Stromal cell of bone marrow (primary cell): ENCODE data around the gene SLC19A2.
"Not testable (repeated sequence)": the region's sequence is repeated elsewhere in the genome, so short reads cannot be mapped to it uniquely, and the experiment has no call there.

Experiments
- DNase-seq: peaks from one replicate; pipeline ENCODE4 v3.0.0-alpha.2; 2012; ENCODE audit warnings: low read depth

Gene SLC19A2

DNA sequence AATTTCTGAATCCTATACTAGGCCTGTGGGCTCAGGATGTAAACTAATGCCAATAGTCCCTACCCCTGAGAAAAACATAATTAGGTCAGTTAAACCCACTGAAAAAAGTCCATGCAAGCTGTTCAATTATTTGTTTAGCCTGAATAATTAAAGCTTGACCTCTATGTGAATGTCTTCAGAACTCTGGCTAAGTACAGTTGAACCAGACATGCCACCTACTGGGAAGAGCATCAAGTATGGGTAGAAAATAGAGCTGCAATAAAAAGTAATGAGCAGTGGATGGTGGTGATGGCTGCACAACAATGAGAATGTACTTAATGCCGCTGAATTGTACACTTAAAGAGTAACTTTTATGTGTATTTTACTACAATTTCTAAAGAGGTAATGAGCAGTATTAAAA is 23.6 kb upstream of the SLC19A2 start:
- no peak for DNase-seq

DNA sequence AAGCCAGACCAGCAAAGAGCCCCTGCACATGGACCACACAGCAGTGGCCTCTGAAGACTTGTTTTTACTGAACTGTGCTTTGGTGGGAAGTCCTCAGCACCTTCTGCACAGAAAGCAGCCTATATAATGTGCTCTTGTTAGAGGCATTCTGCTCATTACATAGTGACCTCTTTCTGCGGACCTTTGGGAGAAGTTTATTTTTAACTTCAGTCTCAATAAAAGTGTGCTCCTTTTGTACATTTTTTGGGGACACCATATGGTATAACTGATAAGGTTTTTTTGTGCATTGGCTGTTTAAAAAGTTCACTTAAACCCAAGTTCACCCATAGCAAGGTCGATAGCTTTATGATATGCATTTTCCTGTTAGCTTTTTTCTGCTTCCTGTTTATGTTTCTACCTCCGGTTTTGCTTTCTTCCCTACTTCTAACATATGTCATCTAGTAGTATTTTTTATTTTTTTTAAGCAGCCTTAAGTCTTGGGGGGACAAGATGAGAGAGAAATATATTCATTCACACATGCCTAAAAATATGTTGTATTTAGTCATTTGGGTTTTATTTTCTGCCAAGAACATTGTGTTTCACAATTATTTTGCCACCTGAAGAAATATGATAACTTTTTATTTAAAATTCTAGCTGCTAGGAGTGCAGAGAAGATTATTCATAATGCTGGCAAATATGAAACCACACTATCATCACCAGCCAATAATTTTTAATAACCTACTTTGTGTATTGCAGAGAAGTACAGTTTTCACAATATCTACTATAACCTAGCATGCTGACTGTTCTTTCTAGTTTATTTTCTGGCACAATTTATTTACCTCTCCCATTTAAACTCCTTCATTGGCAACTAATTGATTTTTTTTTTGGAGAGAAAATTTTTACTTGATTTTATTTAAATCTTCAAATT is 22.9 kb upstream of the SLC19A2 start:
- no peak for DNase-seq

DNA sequence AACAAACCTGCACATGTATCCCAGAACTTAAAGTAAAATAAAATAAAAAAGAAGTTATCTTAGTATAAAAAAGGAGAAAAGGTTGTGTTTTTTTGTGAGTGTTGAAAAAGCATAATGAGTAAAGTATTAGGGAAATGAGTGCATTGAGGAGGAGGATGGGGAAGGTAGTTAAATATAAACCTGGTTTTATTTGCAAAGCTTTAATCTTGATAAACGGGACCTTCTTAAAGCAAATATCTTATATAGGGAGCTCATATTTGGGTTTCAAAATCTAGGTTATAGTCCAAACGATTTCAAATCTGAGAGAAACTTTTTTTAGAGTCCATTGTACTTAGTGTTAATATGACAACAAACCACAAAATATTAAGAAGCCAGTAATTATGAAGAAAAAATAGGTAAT is 21.7 kb upstream of the SLC19A2 start:
- DNase-seq, result no peak

DNA sequence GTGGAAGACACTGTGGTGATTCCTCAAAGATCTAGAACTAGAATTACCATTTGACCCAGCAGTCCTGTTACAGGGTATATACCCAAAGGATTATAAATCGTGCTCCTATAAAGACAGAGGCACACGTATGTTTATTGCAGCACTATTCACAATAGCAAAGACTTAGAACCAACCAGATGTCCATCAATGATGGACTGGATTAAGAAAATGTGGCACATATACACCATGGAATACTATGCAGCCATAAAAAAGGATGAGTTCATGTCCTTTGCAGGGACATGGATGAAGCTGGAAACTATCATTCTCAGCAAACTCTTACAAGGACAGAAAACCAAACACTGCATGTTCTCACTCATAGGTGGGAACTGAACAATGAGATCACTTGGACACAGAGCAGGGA is 17.9 kb upstream of the SLC19A2 start:
- DNase-seq, result not testable (repeated sequence)

DNA sequence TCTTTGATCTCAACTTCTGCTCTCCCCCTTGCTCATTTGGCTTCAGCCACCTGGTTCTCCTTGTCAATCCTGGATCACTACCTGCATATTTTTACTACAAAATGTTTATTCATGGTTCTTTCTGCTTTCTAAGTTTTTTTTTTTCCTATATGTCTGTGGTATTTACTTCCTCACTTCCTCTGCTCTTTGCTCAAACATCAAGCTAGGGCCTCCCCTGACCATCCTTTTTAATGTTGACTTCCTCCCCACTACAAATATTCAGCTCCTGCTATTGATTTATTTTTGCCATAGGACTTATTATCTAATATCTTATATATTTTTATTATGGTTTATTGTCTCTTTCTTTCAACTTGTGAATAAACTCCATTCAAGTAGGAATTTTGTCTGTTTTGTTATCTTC is 14.1 kb upstream of the SLC19A2 start:
- DNase-seq, result no peak

DNA sequence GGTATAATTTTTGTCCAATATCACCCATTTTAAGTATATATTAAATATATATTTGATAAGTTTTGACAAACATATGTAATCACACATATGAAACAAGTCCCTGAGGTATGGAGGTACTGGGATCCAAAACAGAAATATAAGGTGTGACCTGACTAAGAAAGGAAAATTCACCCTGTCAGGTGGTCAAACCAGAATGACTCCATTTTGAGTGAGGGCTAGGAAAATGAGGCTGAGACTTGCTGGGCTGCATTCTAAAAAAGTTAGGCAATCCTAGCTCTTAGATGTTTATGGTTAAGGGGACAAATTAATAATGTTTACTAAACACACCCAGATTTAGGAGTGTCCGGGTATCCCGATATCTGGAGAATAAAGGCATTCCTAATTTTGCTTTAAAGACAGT is 11.6 kb upstream of the SLC19A2 start:
- DNase-seq, result no peak

DNA sequence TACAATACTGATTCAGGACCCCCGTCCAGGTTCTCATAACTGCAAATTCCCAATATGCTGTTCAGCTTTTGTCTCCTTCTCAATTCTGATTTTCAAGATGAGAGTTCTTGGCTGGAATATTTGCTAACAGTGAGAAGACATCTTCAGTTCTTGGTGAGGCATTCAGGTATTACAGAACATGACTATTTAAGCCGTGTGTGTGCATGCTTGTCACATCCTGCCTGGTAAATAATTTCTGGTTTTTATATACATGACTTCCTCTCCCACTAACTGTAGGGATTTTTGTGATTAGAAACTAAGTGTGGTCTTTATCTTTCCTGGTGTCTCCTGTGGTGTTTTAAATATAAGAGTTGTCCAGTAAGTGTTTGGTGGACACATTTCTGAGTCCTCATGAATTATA is 10.2 kb upstream of the SLC19A2 start:
- no peak for DNase-seq

DNA sequence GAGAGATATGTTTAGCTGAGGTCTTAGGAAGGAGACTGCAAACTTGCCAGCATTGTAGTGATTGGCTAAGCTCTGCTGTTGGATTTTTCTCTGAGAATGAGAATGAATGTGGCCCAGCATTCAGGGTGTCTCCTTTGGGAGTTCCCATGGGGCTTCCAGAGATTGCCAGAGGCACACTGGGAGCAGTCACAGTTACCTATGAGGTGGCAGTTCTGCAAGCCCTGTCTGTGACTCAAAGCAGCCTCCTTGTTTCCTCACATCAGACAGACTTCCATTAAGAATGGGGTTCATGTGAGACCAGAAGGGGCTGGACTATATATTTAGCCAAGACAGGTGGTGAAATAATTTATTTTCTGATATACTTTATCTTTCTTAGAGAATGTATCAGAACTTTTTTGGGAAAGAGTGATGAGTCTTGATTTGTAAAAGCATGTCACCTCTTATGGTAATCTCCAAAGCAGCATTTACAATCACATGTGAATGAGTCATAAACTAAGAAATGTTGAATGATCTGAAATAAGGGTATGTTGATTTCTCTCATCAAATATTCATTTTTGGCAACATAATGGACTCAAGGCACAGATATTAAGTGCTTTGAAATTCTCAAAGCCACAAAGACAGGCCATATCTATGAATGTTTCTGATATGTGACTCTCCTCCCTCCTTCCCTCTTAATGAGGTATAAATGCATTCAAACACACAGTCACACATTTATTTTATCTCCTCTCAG is 9.5 kb upstream of the SLC19A2 start:
- DNase-seq, result no peak

DNA sequence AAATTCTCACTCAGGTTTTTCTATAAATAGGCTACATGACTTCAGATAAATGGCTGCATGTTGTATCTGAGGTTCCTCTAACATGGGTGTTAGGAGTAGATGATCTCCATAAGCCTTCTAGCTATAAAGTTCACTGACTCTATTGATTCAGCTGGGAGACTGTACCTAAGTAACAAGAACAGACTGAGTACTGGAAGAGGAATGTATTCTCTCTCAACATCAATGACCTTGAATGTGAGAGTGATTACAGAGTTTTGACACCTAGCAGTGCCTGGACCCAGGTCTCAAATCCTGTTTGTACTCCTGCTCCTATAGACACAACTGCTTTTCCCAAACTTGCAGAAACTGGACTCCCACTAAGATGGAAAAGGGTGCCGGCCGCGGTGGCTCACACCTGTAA is 8.6 kb upstream of the SLC19A2 start:
- no peak for DNase-seq

DNA sequence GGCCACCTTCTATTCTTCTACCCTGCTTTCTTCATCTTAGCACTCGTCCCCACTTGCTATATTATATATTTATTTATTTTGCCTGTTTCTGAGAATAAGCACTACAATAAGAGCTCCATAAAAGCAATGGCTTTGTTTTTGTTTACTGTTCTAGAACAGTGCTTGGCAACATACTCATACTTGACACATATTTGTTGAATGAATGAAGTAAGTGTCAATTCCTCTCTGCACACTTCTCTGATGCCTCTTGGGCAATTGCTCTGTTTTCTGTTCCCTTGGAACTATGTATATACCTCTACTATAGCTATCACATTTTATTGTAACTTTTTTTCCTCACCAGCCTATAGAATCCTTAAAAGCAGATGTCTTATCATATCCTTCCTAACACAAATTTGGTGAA is 7.5 kb upstream of the SLC19A2 start:
- DNase-seq, result no peak

DNA sequence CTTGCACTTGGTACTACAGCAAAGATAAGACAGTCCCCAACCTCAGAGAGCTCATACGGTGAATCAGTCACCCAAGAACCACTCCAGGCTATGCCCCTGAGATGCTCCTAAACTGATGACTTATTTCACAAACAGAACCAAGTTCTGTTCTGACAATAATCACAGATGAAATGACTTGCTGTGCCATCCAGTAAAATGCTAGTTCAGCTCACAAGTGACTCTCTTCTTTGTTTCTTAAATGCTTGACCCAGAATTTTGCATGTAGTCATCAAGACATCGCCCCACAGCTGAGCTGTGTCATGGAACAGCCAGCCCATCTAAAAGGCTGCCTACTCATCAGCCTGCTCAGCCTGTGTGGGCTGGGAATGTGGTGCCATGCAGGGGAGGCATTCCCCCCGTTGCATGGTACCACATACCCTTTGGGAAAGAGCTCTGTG is 6.1 kb upstream of the SLC19A2 start:
- DNase-seq, result no peak

DNA sequence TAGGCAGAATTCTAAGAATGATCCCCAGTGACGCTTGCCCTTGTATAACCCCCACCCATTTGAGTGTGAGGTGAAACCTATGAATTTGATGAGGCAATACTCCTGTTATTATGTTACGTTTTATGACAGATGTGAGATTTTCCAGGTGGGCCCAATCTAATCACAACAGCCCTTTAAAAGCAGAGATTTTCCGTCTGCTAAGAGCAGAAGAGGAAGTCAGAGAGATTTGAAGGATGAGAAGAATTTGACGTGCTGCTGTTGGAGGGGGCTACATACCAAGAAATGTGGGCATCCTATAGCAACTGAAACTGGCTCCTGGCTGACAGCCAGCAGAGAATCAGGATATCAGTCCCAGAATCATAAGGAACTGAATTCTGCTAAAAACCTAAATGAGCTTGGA is 2.4 kb upstream of the SLC19A2 start:
- DNase-seq, result no peak

DNA sequence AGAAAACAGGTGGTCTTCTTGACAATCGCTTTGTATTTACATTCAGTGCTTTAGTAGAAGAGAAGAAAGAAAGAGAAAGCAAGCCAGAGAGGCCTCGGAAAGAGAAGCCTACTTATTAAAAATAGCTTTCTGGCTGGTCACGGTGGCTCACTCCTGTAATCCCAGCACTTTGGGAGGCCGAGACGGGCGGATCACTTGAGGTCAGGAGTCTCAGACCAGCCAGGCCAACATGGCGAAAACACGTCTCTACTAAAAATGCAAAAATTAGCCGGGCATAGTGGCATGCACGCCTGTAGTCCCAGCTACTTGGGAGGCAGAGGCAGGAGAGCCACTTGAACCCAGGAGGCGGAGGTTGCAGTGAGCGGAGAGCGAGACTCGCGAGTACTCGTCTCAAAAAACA is 1.8 kb upstream of the SLC19A2 start:
- no peak for DNase-seq

DNA sequence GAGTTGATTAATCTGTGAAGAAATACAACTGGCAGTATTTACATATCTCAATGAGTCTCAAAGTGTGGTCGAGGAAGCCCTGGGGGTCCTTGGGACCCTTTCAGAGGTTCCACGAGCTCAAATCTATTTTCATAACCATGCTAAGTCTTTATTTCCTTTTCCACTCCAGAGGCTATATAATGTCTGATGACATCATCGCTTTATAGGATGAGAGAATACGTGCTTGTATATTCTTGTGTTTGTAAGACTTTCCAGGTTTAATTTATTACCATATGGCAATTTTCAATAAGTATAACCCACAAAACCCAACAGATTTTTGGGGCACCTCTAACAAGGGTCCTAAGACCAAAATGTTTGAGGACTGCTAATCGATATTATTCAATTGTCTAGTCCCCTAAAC is 1.4 kb upstream of the SLC19A2 start:
- DNase-seq, result no peak

DNA sequence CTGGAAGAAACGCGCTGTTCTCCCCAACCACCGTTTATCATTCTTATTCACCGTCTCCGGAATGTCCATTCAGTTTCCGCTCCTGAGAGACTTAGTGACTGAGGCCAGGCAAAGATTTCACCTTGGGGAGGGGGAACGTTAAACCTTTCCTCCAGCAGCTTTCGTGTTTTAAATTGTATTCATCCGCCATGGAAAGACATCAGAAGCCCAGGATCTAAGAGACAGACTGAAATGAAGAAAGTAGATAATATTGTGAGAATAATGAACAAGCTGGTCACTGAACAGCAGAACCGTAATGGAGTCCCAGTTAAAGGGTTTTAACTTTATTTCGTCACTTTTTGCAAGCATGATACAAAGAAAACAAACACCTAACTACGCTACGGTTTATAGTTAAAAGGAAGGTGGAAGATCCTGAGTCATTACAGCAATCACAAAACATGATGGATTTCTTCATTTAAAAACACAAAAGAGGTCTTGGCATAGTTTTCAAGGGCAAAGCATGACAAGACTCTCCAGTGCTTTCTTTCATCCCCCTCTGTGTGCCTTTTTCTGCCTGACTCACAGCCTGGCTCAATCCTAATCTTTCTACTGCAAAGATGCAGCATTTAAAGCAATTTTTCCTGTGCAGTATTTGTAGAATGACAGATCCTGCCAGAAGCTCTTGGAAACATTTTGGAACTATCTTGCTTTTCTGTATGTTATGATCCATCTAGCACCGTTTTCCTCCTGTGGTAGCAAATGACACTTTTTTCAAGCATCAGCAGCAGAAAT is 722 bp upstream of the SLC19A2 start:
- DNase-seq, result no peak

DNA sequence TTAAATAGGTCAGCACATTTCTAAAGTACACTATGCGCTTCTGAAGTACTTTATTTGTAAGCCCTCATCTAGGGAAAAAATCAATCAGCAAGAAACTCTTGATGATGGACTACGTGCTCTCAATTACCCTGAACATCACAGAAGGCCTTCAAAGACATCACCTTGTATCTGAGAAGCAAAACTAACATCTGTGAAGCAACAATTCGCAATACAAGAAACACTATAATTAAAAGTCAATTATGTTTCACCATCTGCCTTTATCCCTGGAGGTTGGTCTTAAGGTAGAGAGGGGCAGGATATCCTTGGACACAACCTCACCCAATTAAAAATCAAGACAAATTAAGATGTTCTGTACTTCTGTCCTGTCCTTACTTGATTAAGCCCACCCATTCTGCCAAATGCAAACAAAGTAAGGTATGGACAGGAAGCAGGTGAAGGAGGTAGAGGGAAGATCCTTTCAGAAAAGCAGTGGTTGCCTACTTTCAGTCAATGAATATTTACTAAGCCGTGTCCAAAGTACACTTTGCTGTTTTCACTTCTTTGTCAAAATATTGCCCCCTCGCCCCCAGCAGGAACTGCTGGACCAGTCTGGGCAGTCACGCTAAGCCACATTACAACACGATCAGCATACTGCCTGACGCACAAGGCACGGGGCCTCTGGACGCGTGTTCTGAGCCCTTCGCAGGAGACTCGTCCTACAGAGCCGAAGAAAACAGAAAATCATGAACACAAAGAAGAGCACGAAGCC is 887 bp downstream of the SLC19A2 start:
- no peak for DNase-seq

DNA sequence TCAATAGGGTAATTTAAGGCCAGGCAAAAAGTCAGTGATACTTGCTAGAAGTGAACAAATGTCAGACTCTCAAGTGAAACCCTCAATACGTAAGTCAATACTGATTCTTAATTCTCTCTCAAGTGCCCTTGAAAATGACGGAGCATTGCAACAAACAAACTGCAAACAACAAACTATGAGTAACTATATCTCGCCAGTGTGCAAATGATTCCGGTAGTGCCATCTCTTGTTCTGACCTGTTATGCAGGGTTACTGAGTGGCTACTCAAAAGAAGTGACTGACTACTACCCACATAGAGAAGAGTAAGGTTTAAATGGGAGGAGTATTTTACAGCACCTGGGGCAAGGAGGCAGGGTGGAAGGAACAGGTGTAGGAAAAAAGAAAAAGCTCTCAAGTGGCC is 1.6 kb downstream of the SLC19A2 start:
- DNase-seq, result no peak

DNA sequence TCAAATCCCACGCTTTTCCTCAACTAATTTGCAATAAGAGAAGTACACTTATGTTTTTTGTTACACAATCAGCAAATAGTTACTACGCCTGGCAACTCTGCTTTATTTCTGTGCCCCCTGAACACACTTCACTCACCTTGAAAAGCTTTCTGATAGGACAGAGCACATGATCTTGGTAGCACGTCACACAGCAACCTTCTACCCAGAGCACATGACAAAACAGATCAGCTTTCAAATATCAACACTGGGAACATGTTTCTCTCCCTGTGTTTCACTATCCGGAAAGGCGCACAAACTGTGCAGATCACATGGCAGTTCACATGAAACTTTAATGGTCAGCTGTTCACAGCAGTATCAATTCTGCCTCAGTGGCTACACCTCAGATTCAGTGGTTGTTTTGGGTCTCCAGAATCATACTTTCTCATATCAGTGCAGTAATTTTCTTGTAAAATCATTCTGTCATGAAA is 2.2 kb downstream of the SLC19A2 start:
- no peak for DNase-seq

DNA sequence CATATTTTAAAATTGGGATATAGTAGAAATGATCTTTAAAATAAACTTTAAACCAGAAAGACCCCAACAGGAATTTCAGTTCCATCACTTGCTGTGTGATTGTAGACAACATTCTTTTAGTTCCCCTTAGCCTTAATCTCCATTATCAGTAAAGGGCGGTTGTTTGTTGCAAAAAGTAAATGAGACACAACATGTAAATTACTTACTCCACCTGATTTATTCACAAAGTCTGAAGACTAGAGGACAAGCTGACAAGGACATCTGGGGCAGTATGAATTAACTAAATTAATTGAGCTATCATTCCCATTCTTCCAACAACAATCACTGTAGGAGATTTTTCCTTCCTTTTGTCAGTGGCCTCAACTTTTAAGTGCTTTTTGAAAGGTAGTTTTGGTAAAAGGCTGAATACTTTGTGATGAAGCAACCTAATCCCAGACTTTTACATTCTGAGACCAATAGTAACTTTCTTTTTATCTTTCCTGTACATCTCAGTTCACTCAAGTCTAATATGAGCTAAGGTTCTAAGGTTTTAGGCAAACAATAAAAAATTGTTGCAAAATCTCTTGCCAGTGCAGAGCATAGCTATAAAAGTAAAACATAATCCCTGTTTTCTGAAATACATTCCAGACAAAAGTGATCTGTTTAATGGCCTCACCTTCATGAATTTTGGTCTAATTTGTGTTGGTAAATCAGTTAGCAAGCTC is 6.2 kb downstream of the SLC19A2 start:
- DNase-seq, result no peak

DNA sequence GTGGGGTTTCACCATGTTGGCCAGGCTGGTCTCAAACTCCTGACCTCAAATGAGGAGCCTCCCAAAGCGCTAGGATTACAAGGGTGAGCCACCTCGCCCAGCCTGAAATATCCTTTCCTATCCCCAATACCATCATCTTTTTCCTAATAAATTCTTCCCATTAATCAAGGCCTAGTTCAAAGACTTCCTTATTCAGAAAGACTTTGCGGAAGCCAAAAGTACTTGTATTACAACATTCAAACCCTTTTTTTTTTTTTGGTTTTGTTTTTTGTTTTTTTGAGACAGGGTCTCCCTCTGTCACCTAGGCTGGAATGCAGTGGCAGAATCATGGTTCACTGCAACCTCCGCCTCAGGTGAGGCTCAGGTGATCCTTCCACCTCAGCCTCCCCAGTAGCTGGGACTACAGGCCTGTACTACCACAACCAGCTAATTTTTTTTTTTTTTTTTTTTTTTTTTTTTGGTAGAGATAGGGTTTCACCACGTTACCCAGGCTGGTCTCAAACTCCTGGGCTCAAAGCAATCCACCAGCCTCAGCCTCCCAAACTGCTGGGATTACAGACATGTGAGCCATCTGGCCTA is 7.6 kb downstream of the SLC19A2 start:
- no peak for DNase-seq
